HG02938 (cell line): Measurements from ENCODE around the gene RELL2.
"Not testable (repeated sequence)": the region's sequence is repeated elsewhere in the genome, so short reads cannot be mapped to it uniquely, and the experiment has no call there.

Experiments used
- ATAC-seq: cut with Tn5 transposase; IDR thresholded peaks from one replicate; pipeline ENCODE4 v1.9.1; 2021; ENCODE audit warnings: mild to moderate bottlenecking, moderate library complexity; ENCODE audit not compliant: unreplicated experiment

The RELL2 gene

GRCh38 chr5:141636413-141637122, at the start of gene RELL2, which contains the start of gene HDAC3:
Gene RELL2 (plus strand): TSS chr5:141636997. CDS start chr5:141638226, 1,229 bp downstream.
Gene HDAC3 (minus strand): TSS chr5:141636849. CDS start chr5:141636790, 59 bp downstream.
- ATAC-seq = peak; percentile 60

- ATAC-seq = no peak
Observed at GRCh38 chr5:141590127-141590526, 46.7 kb upstream of the RELL2 start.

- ATAC-seq = no peak
Observed at GRCh38 chr5:141596867-141597266, 39.9 kb upstream of the RELL2 start.

GRCh38 chr5:141597394-141597793, 39.4 kb upstream of the RELL2 start:
- no peak for ATAC-seq

GRCh38 chr5:141597814-141598213, 39.0 kb upstream of the RELL2 start:
- no peak for ATAC-seq

- peak; percentile 64 for ATAC-seq
Observed at GRCh38 chr5:141598391-141599345, 38.1 kb upstream of the RELL2 start.

- ATAC-seq = no peak
Observed at GRCh38 chr5:141602606-141603005, 34.2 kb upstream of the RELL2 start.

GRCh38 chr5:141603923-141604717, 32.7 kb upstream of the RELL2 start:
- ATAC-seq = no peak

GRCh38 chr5:141605523-141606277, 31.1 kb upstream of the RELL2 start:
- ATAC-seq = peak; percentile 96

- no peak for ATAC-seq
Observed at GRCh38 chr5:141608046-141608445, 28.8 kb upstream of the RELL2 start.

- ATAC-seq = no peak
Observed at GRCh38 chr5:141608557-141608956, 28.2 kb upstream of the RELL2 start.

- no peak for ATAC-seq
Observed at GRCh38 chr5:141609044-141609443, 27.8 kb upstream of the RELL2 start.

- not testable (repeated sequence) for ATAC-seq
Observed at GRCh38 chr5:141609921-141610320, 26.9 kb upstream of the RELL2 start.

- ATAC-seq = no peak
Observed at GRCh38 chr5:141611289-141611688, 25.5 kb upstream of the RELL2 start.

GRCh38 chr5:141613344-141613743, 23.5 kb upstream of the RELL2 start:
- no peak for ATAC-seq

- no peak for ATAC-seq
Observed at GRCh38 chr5:141615991-141616720, 20.6 kb upstream of the RELL2 start.

- no peak for ATAC-seq
Observed at GRCh38 chr5:141617128-141617527, 19.7 kb upstream of the RELL2 start.

- ATAC-seq = no peak
Observed at GRCh38 chr5:141617682-141618029, 19.1 kb upstream of the RELL2 start.

- ATAC-seq = peak; percentile 36
Observed at GRCh38 chr5:141618030-141618803, 18.6 kb upstream of the RELL2 start.
